Panc1 (cell line): ENCODE data around the gene ATP6V1G3. TPM values are rescaled to one million over a fixed set of nuclear protein-coding genes. Genes with fewer than 3 reads are reported as not detected.

Source experiments
- ATAC-seq: fragments of 200-7000 bp; cut with Tn5 transposase; 2 replicates; pipeline ENCODE4 v1.9.1; 2020; ENCODE audit warnings: mild to moderate bottlenecking, moderate library complexity
- BruUV-seq: library from RNA; stranded (reverse); fragments of 400-500 nt; replicated peaks from 2 replicates; lab custom pipeline; 2021; lab: Mats Ljungman, UMichigan
- CTCF ChIA-PET: fragments of 300-600 bp; sonication (Branson Sonifier 250); formaldehyde crosslinking; loops from one replicate; lab custom pipeline; 2022; ENCODE audit warnings: antibody characterized with exemption; lab: Charles Lee
- POLR2A ChIA-PET: fragments of 300-600 bp; sonication (Branson Sonifier 250); formaldehyde crosslinking; loops from one replicate; lab custom pipeline; 2022; ENCODE audit warnings: antibody characterized with exemption; lab: Charles Lee
- DNase-seq: peaks from one replicate; pipeline ENCODE4 v3.0.0-alpha.2; 2010; ENCODE audit warnings: low read depth, low spot score
- H3K27ac ChIP-seq: 2 replicates; pipeline ENCODE4 v1.5.1; 2011; ENCODE audit warnings: mild to moderate bottlenecking, low read length, inconsistent platforms
- H3K27me3 ChIP-seq: fragments of 200-500 bp; sonication (Bioruptor generic); 2 replicates; pipeline ENCODE4 v1.6.0; 2014; ENCODE audit warnings: low read length, inconsistent platforms; ENCODE audit not compliant: control insufficient read depth, insufficient read depth
- H3K36me3 ChIP-seq: fragments of 200-500 bp; sonication (Bioruptor generic); 2 replicates; pipeline ENCODE4 v1.5.1; 2014; ENCODE audit warnings: inconsistent platforms, mild to moderate bottlenecking, low read length, moderate library complexity; ENCODE audit not compliant: control insufficient read depth, insufficient read depth
- H3K4me1 ChIP-seq: 2 replicates; pipeline ENCODE4 v1.5.1; 2011; ENCODE audit warnings: inconsistent platforms, mild to moderate bottlenecking, low read length, moderate library complexity; ENCODE audit not compliant: control insufficient read depth, insufficient read depth
- H3K4me3 ChIP-seq, 2 experiments: 2 replicates each; pipeline ENCODE4 v1.5.1; 2011 to 2012; ENCODE audit warnings: low read depth in 2 of 2, low read length in 2 of 2, mild to moderate bottlenecking in 2 of 2, inconsistent platforms in 1 of 2, moderate library complexity in 1 of 2
- H3K9me3 ChIP-seq: fragments of 200-500 bp; sonication (Bioruptor generic); 2 replicates; pipeline ENCODE4 v1.5.1; 2014; ENCODE audit warnings: low read depth, mild to moderate bottlenecking, inconsistent platforms, low read length, moderate library complexity; ENCODE audit not compliant: control insufficient read depth, insufficient read depth
- POLR2AphosphoS5 ChIP-seq: IDR thresholded peaks from 2 replicates; pipeline ENCODE4 v1.6.1; 2012; ENCODE audit warnings: mild to moderate bottlenecking, low read depth, low read length, moderate library complexity
- REST ChIP-seq, 2 experiments: IDR thresholded peaks; 2 replicates each; pipeline ENCODE4 v1.6.1; 2011 to 2012; ENCODE audit warnings: low read depth in 2 of 2, control low read depth in 1 of 2, low read length in 1 of 2, mild to moderate bottlenecking in 1 of 2, moderate library complexity in 1 of 2; ENCODE audit not compliant: insufficient read depth in 1 of 2
- SIN3A ChIP-seq: IDR thresholded peaks from 2 replicates; pipeline ENCODE4 v1.6.1; 2012; ENCODE audit warnings: low read depth, mild to moderate bottlenecking, low read length, moderate library complexity, borderline replicate concordance; ENCODE audit not compliant: insufficient read depth
- TCF7L2 ChIP-seq: IDR thresholded peaks from 2 replicates; pipeline ENCODE4 v1.6.1; 2011; ENCODE audit warnings: mild to moderate bottlenecking, low read depth, low read length, inconsistent platforms
- in situ Hi-C: cut with HindIII; loops from 2 replicates; pipeline ENCODE4 v1.10.0; 2016; ENCODE audit warnings: low sequenced_read_pairs, low pct_unique_long_range_greater_than_20kb
- intact Hi-C: fragments of 100-400 bp; cut with micrococcal nuclease; formaldehyde crosslinking; loops from one replicate; pipeline ENCODE4 v1.10.0; 2022; ENCODE audit not compliant: unreplicated experiment
- total RNA-seq: library from RNA; stranded (reverse); gene quantifications from one replicate; pipeline ENCODE4 v1.2.1, GENCODE V29; 2021; ENCODE audit not compliant: unreplicated experiment
- TF ChIP-seq, protein P1 (sequence below): fragments of 450-650 bp; IDR thresholded peaks from 2 replicates; pipeline ENCODE4 v1.5.1; 2017; ENCODE audit warnings: mild to moderate bottlenecking

The ATP6V1G3 gene
- total RNA-seq, 1 experiment from 2014 or later, result not detected

GRCh38 chr1:198564157-198564556 is 23.7 kb upstream of the ATP6V1G3 start:
- CTCF ChIA-PET, result no interaction called here
- H3K4me3 ChIP-seq, result no peak overlapping the region
- no peak overlapping the region for H3K27ac ChIP-seq
- no peaks in the 10 kb centered on the region for H3K4me1 ChIP-seq
- in situ Hi-C loops, result no loop called here
- DNase-seq, result no peak
- H3K9me3 ChIP-seq, result no peaks in the 10 kb centered on the region
- H3K27me3 ChIP-seq, result no peaks in the 10 kb centered on the region
- H3K36me3 ChIP-seq, result no peaks in the 10 kb centered on the region
- TF ChIP-seq POLR2AphosphoS5, result no peak
- TF ChIP-seq SIN3A, result no peak
- TF ChIP-seq, protein P1, sequence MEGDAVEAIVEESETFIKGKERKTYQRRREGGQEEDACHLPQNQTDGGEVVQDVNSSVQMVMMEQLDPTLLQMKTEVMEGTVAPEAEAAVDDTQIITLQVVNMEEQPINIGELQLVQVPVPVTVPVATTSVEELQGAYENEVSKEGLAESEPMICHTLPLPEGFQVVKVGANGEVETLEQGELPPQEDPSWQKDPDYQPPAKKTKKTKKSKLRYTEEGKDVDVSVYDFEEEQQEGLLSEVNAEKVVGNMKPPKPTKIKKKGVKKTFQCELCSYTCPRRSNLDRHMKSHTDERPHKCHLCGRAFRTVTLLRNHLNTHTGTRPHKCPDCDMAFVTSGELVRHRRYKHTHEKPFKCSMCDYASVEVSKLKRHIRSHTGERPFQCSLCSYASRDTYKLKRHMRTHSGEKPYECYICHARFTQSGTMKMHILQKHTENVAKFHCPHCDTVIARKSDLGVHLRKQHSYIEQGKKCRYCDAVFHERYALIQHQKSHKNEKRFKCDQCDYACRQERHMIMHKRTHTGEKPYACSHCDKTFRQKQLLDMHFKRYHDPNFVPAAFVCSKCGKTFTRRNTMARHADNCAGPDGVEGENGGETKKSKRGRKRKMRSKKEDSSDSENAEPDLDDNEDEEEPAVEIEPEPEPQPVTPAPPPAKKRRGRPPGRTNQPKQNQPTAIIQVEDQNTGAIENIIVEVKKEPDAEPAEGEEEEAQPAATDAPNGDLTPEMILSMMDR, result no peak
- no peak for TF ChIP-seq TCF7L2
- no peak for TF ChIP-seq REST (IDR thresholded peaks at IDR 0.05; ENCODE audit: insufficient read depth in 1 of 2, low read depth in 2 of 2, low read length in 1 of 2)
- POLR2A ChIA-PET, result interaction anchor here (0.6 kb wide), 1 partner anchor 46 kb away, joined by 3 read pairs; no protein-coding TSS in a partner anchor
- ATAC-seq, result no peak
- BruUV-seq, result no TSS peak
- intact Hi-C loops, result no loop called here

GRCh38 chr1:198563583-198563982 is 23.1 kb upstream of the ATP6V1G3 start:
- Histone ChIP-seq H3K27ac (no peak overlapping the region), H3K36me3 (no peaks in the 10 kb centered on the region), H3K4me1 (no peaks in the 10 kb centered on the region), H3K27me3 (no peaks in the 10 kb centered on the region), H3K4me3 (no peak overlapping the region), H3K9me3 (no peaks in the 10 kb centered on the region)
- POLR2A ChIA-PET, result interaction anchor here (0.6 kb wide), 1 partner anchor 46 kb away, joined by 3 read pairs; no protein-coding TSS in a partner anchor
- DNase-seq (no peak), ATAC-seq (no peak)
- in situ Hi-C loops (no loop called here), intact Hi-C loops (no loop called here)
- BruUV-seq, result no TSS peak
- TF ChIP-seq POLR2AphosphoS5 (no peak), REST (IDR thresholded peaks at IDR 0.05; ENCODE audit: insufficient read depth in 1 of 2, low read depth in 2 of 2, low read length in 1 of 2) (no peak), SIN3A (no peak), TCF7L2 (no peak)
- TF ChIP-seq, protein P1, result no peak
- CTCF ChIA-PET, result no interaction called here
